ENCODE measurements around the gene SLC6A5. TPM values are rescaled to one million over a fixed set of nuclear protein-coding genes. Genes with fewer than 3 reads are reported as not detected.
"Not testable (repeated sequence)": the region's sequence is repeated elsewhere in the genome, so short reads cannot be mapped to it uniquely, and the experiment has no call there.

SLC6A5 gene
- total RNA-seq, 4 donors from 2014 or later, result not detected

DNA sequence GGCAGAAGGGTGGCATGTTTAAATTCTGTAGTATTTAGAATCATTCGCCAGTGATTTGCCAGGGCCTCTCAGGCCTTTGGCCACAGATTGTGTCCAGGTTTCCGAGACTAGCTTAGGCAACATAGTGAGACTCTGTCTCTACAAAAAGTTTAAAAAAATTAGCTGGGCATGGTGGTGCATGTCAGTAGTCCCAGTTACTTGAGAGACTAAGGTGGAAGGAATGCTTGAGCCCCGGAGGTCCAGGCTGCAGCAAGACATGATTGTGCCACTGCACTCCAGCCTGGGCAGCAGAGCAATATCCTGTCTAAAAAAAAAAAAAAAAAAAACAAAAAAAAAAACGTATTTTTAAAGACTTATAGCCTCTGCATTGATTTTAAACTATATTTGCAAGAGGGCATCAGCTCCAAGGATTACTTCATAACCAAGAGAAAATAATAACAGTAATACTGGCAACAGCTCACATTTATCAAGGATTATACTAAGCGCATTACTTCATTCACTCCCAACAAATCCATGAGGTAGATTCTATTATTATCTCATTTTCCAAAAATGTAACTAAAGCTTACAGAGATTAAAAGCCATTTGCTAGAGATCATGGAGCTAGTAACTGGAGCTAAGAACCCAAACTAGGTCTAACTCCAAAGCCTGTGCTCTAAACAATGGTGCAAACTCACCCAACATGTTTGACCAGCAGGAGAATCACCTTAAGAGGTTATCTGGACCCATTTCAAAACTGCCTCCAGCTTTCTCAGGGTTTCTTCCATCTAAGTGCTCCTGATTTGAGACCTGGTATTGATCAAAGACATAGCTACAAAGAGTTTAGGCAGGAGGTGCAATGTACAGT is 32.6 kb upstream of the SLC6A5 start:
- no peaks in the 10 kb centered on the region for H3K4me1 ChIP-seq
- DNase-seq, result no peak
- intact Hi-C loops (cut with DNase I; ENCODE audit: low total_unique reads), result no loop called here
- H3K9me3 ChIP-seq, result no peaks in the 10 kb centered on the region
- no peak overlapping the region for H3K4me3 ChIP-seq
- no peak overlapping the region for H3K27ac ChIP-seq
- TF ChIP-seq, protein P1, sequence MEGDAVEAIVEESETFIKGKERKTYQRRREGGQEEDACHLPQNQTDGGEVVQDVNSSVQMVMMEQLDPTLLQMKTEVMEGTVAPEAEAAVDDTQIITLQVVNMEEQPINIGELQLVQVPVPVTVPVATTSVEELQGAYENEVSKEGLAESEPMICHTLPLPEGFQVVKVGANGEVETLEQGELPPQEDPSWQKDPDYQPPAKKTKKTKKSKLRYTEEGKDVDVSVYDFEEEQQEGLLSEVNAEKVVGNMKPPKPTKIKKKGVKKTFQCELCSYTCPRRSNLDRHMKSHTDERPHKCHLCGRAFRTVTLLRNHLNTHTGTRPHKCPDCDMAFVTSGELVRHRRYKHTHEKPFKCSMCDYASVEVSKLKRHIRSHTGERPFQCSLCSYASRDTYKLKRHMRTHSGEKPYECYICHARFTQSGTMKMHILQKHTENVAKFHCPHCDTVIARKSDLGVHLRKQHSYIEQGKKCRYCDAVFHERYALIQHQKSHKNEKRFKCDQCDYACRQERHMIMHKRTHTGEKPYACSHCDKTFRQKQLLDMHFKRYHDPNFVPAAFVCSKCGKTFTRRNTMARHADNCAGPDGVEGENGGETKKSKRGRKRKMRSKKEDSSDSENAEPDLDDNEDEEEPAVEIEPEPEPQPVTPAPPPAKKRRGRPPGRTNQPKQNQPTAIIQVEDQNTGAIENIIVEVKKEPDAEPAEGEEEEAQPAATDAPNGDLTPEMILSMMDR (IDR thresholded peaks at IDR 0.05), result no peak
- TF ChIP-seq POLR2A (IDR thresholded peaks at IDR 0.05), result no peak
- H3K27me3 ChIP-seq, result no peaks in the 10 kb centered on the region
- H3K36me3 ChIP-seq, result no peaks in the 10 kb centered on the region

DNA sequence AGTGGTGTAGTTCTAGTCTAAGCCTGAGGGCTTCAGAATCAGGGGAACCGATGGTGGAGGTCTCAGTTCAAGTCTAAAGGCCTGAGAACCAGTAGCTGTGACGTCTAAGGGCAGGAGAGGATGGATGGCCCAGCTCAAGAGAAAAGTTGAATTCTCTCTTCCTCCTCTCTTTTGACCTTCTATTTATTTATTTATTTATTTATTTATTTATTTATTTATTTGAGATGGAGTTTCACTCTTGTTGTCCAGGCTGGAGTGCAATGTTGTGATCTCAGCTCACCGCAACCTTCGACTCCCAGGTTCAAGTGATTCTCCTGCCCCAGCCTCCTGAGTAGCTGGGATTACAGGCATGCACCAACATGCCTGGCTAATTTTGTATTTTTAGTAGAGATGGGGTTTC is 19.7 kb upstream of the SLC6A5 start:
- intact Hi-C loops (cut with DNase I; ENCODE audit: low total_unique reads); H3K36me3 ChIP-seq; H3K4me3 ChIP-seq; H3K27ac ChIP-seq; H3K4me1 ChIP-seq; H3K9me3 ChIP-seq; DNase-seq; H3K27me3 ChIP-seq: not testable (repeated sequence)

DNA sequence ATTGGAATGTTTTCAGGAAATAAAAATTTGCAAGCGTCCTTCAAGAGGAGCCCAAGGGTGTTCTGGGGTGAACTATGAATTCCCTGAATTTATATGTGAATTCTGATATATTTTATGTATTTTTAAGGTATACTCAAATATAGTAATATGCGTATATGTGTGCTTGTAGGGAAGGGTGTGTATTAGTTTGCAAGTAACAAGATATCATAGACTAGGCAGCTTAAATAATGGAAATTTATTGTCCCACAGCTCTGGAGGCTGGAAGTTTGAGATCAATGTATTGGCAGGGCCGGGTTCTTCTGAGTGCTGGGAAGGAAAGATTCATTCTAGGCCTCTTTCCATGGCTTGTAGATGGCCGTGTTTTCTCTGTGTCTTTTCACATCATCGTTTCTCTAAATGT is 16.2 kb upstream of the SLC6A5 start:
- H3K27me3 ChIP-seq, result no peaks in the 10 kb centered on the region
- H3K4me3 ChIP-seq, result no peak overlapping the region
- H3K36me3 ChIP-seq, result no peaks in the 10 kb centered on the region
- DNase-seq, result no peak
- H3K27ac ChIP-seq, result no peak overlapping the region
- no peaks in the 10 kb centered on the region for H3K4me1 ChIP-seq
- H3K9me3 ChIP-seq, result no peaks in the 10 kb centered on the region
- TF ChIP-seq, protein P1 (IDR thresholded peaks at IDR 0.05), result no peak
- TF ChIP-seq POLR2A (IDR thresholded peaks at IDR 0.05), result no peak
- intact Hi-C loops (cut with DNase I; ENCODE audit: low total_unique reads), result no loop called here

DNA sequence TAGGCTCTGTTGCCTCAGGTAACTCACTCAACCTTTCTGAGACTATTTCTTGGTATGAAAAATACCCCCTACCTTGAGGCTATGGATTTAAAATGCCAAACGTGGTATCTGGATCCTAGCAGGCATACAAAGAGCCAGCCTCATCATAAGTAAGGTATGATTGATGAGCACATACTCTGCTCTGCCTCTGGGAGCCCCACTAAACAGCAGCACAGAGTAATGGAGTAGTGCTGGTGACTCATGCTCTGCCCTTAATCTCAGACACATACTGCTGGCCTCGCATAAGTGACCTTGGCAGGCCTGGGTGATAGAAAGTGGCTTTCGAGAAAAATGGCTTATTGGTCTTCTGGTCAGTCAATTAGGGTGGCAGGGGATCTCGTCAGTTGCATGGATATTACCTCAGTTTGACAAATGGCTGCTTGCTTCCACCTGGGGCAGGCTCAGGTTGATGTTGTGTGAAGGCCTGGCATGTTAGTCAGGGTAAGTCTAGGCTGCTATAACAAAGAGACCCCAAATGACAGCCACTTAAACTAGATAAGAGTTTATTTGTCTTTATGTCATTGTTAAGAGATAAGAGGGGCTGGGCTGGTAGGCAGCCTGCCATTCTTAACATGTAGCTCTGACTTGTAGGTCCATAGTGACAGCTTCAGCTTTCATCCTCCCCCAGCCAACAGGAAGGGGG is 15.2 kb upstream of the SLC6A5 start:
- Histone ChIP-seq H3K27ac (no peak overlapping the region), H3K9me3 (no peaks in the 10 kb centered on the region), H3K27me3 (no peaks in the 10 kb centered on the region), H3K36me3 (no peaks in the 10 kb centered on the region), H3K4me1 (no peaks in the 10 kb centered on the region), H3K4me3 (no peak overlapping the region)
- intact Hi-C loops (cut with DNase I; ENCODE audit: low total_unique reads), result no loop called here
- TF ChIP-seq, protein P1 (IDR thresholded peaks at IDR 0.05), result no peak
- no peak for TF ChIP-seq POLR2A (IDR thresholded peaks at IDR 0.05)
- DNase-seq, result no peak

DNA sequence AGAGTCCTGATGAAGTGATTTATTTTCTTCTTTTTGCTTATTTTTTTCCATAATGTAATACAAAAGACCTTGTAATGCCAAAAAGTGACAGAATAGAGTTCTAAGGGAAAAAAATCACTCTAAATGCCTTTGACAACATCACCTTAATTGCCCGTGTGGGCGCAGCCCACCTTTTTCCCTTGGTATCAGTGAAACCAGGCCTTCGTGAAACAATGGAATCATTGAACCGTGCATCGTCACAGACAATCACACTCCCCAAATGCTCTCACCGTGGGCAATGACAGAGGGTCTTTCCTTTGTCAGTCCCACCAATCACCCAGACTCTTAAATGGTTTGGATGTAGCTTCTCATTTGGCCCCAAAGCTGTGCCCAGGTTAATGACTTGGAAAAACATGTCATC is 9.6 kb upstream of the SLC6A5 start:
- Histone ChIP-seq H3K27me3 (no peaks in the 10 kb centered on the region), H3K4me3 (no peak overlapping the region), H3K36me3 (no peaks in the 10 kb centered on the region), H3K27ac (no peak overlapping the region), H3K9me3 (no peaks in the 10 kb centered on the region), H3K4me1 (no peaks in the 10 kb centered on the region)
- no peak for DNase-seq
- intact Hi-C loops (cut with DNase I; ENCODE audit: low total_unique reads), result no loop called here
- TF ChIP-seq POLR2A (IDR thresholded peaks at IDR 0.05), result no peak
- TF ChIP-seq, protein P1 (IDR thresholded peaks at IDR 0.05), result no peak
